Fibroblast of the aortic adventitia (primary cell): ENCODE data around the gene CDK5RAP1. TPM values are rescaled to one million over a fixed set of nuclear protein-coding genes. Genes with fewer than 3 reads are reported as not detected.
"Not testable (repeated sequence)": the region's sequence is repeated elsewhere in the genome, so short reads cannot be mapped to it uniquely, and the experiment has no call there.

ENCODE experiments used
- DNase-seq: peaks from one replicate; pipeline ENCODE4 v3.0.0-alpha.2; 2010; ENCODE audit warnings: low read depth
- H3K4me3 ChIP-seq: 2 replicates; pipeline ENCODE4 v1.5.1; 2011; ENCODE audit warnings: low read depth, mild to moderate bottlenecking, control low read depth, low read length, moderate library complexity
- CTCF ChIP-seq: IDR thresholded peaks from 2 replicates; pipeline ENCODE4 v1.5.1; 2011; ENCODE audit warnings: mild to moderate bottlenecking, low read length, control low read depth, inconsistent platforms; ENCODE audit not compliant: insufficient read depth
- total RNA-seq: library from RNA; depleted of rRNA; stranded (reverse); fragments of >200 nt; gene quantifications from 2 replicates; pipeline ENCODE4 v1.2.3, GENCODE V29; 2012; ENCODE audit warnings: low replicate concordance

CDK5RAP1 gene
- total RNA-seq, 1 donor, result 14.8 TPM

GRCh38 chr20:33394718-33395117 is 6.6 kb downstream of the CDK5RAP1 start:
- peak; percentile 16 for DNase-seq

GRCh38 chr20:33393609-33394008 is 7.7 kb downstream of the CDK5RAP1 start:
- DNase-seq, result no peak
- no peak overlapping the region for H3K4me3 ChIP-seq
- TF ChIP-seq CTCF, result no peak

More at GRCh38 chr20:33394718-33395117, 6.6 kb downstream of the CDK5RAP1 start:
- no peak overlapping the region for H3K4me3 ChIP-seq
- no peak for TF ChIP-seq CTCF

- peak; percentile 87 for DNase-seq
- no peak overlapping the region for H3K4me3 ChIP-seq
Observed at GRCh38 chr20:33391722-33392415, 9.4 kb downstream of the CDK5RAP1 start.

GRCh38 chr20:33389326-33389725 is 12.0 kb downstream of the CDK5RAP1 start:
- not testable (repeated sequence) for DNase-seq, H3K4me3 ChIP-seq

More at GRCh38 chr20:33391722-33392415, 9.4 kb downstream of the CDK5RAP1 start:
- no peak for TF ChIP-seq CTCF

GRCh38 chr20:33388268-33388667 is 13.1 kb downstream of the CDK5RAP1 start:
- no peak overlapping the region for H3K4me3 ChIP-seq
- DNase-seq, result no peak
- no peak for TF ChIP-seq CTCF

- DNase-seq, result peak; percentile 32
- no peak for TF ChIP-seq CTCF
- H3K4me3 ChIP-seq, result no peak overlapping the region
Observed at GRCh38 chr20:33387177-33387576, 14.1 kb downstream of the CDK5RAP1 start.

GRCh38 chr20:33386673-33387072 is 14.6 kb downstream of the CDK5RAP1 start:
- no peak overlapping the region for H3K4me3 ChIP-seq
- DNase-seq, result no peak
- TF ChIP-seq CTCF, result no peak
